NCI-H2196 (cell line): ENCODE data around the gene MAST2.

Source experiments
- DNase-seq: peaks from one replicate; lab custom pipeline; 2025; ENCODE audit not compliant: unreplicated experiment; lab: John Stamatoyannopoulos, UW

The MAST2 gene

DNA sequence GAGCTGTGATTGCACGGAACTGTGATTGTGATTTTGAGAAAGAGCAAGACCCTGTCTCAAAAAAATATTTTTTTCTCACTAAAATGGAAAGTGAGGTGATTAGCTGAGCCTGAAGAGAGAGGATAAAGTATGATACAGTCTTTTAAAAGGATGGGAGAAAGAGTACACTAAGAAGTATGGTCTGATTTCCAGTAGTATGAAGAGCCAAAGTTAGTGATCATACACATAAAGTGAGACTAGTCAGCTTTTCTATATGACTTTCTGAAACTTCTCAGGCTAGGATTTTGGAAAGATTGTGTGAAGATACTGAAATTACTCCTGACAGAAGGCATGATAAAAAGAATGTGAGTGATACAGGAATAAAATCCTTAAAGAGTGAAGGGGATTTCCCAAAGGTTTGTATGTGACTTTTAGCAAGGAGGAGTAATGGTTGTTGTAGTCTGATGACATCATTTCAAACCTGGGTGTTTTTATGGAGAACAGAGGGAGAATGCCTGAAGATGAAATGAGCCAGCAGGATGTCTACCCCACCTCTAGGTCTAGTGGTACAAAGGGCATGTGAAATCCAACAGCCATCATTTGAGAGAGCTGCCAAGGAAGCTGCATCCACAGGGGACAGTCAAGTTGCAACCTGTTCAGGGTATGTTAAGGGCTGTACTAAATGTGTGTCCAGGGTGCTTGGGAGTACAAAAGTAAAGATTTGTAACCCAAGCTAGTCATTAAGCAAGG, 171.3 kb downstream of the MAST2 start:
- peak; percentile 46 for DNase-seq

GRCh38 chr1:45976623-45977022, 173.2 kb downstream of the MAST2 start:
- no peak for DNase-seq

DNA sequence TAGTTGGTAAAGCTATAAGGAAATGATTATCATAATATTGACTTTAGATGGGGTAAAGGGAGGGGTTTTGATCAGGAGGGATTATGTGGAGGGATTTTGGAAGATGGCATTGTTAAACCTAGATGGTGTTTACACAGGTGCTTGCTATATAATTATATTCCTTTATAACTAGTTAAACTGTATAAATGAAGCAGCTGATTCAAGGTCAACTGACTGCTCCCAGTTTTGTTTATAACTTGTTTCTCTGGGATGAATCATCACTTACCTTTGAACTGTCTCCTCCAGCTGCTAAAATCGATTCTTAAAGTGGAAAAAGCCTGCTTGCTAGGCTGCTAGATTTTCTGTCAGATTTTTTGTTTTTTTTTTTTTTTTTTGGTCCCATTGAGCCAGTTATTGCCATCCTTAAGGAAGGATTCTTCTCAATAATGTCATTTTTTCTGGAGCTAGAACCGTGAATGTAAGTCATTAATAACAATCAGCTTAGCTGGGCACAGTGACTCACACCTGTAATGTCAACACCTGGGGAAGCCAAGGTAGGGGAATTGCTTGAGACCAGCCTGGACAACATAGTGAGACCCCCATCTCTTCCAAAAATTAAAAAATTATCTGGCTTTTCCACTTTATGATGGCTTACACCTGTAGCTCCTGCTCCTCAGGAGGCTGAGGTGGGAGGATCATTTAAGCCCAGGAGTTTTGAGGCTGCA, 175.8 kb downstream of the MAST2 start:
- DNase-seq: peak; percentile 64

GRCh38 chr1:45979778-45980176, 176.4 kb downstream of the MAST2 start:
- DNase-seq: peak; percentile 29

- no peak for DNase-seq
These were observed 178.9 kb downstream of the MAST2 start for GRCh38 chr1:45982359-45982758.

- DNase-seq: no peak
These were observed 180.6 kb downstream of the MAST2 start for GRCh38 chr1:45983967-45984366.

DNA sequence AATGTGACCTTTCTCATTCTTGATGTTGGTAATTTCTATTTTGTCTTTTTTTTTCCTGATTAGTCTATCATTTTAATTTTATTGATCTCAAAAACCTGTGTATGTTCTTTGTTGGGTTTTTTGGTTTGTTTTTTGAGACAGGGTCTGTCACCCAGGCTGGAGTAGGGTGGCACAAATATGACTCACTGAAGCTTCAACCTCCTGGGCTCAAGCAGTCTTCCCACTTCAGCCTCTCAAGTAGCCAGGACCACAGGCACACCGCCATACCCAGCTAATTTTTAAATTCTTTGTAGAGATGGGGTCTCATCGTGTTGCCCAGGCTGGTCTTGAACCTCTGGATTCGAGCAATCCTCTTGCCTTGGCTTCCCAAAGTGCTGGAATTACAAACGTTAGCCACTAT, 183.8 kb downstream of the MAST2 start:
- DNase-seq: no peak

- no peak for DNase-seq
These were observed 185.8 kb downstream of the MAST2 start for GRCh38 chr1:45989249-45989648.

DNA sequence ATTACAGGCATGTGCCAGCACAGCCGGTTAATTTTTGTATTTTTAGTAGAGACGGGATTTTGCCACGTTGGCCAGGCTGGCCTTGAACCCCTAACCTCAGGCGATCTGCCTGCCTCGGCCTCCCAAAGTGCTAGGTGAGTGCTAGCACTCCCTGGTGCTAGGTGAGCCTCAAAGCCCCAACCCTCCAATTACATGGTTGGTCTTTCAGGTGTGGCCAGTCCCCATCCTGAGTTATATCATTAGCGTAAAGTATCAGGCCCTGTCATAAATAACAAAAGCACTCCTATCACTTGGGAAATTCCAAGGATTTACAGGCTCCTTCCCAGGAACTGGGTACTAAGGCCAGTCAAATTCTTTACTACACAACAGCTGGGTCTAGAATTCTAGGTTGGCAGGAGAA, 191.0 kb downstream of the MAST2 start:
- no peak for DNase-seq

- no peak for DNase-seq
These were observed 191.9 kb downstream of the MAST2 start for GRCh38 chr1:45995298-45995697.

- no peak for DNase-seq
These were observed 194.7 kb downstream of the MAST2 start for GRCh38 chr1:45998020-45998617.

DNA sequence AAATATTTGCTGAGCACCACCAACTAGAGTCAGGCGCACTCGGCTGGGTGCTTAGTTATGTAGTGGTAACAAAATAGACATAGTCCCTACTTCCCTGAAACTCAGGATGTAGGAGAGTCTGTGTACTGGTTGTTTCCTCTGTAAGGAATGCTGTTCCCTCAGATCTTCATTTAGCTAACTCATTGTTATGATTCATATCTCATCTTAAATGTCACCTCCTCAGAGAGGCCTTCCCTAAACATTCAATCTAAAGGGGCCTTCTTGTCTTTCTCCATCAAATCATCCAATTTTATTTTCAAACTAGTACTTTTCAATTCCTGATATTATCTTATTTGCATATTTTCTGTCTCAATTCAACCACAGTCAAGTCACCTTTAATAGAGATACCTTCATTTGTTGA, 196.1 kb downstream of the MAST2 start:
- no peak for DNase-seq

DNA sequence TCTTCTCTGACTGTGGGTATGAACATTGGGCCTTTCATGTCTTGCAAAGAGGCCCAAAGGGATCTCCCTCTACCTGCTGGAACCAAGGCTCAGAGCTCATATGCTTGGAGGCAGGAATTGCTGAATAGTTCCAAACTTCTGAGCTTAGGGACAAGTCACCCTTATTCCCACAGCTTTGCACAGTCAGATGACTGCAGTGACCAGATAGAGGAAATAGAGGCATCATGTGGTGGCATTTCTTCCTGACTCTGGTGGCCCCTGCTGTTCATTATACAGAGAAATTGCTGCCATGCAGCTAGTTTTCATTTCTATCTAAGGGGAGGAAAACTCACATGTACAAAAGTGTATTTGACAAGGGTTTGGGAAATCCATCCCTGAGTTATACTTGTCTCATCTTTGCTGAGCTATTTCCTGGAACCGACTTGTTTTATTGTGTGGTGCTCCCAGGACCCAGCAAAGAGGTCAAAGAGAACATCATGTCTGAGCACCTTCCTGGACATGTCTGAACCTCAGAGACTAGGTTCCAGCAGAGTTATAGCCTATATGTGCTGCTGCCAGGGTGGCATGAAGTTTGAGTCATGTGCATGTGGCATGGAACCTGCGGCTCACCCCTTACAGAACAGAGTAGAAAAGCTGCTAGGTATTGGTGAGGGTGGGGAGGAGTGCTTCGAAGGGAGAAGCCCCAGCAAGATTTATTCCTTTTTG, 197.8 kb downstream of the MAST2 start:
- DNase-seq: no peak

DNA sequence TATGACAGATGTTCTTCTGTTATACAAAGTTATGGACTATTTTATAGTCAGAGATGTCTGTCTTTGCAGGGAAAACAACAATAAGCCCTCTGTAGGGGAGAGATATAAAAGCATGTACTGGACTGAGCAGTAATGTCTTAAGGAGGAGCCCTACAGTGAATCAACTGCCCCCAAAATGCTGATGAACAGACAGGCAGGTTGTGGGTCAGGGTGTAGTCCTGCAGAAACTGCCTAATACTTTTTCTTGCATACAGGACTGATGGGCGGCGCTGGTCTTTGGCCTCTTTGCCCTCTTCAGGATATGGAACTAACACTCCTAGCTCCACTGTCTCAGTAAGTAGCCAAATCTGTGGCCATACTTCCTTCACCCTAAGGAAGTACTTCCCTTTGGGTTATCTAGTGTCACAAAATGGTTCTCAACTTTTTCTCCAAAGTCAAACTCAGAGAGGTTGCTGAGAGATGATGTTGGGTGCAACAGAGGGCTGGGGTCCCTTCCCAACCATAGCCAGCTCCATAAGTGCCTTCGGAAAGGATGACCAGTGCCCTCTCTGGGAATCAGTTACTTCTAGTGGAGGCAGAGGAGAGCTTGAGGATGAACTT, 199.2 kb downstream of the MAST2 start:
- no peak for DNase-seq

- DNase-seq: no peak
These were observed 199.9 kb downstream of the MAST2 start for GRCh38 chr1:46003315-46003714.

DNA sequence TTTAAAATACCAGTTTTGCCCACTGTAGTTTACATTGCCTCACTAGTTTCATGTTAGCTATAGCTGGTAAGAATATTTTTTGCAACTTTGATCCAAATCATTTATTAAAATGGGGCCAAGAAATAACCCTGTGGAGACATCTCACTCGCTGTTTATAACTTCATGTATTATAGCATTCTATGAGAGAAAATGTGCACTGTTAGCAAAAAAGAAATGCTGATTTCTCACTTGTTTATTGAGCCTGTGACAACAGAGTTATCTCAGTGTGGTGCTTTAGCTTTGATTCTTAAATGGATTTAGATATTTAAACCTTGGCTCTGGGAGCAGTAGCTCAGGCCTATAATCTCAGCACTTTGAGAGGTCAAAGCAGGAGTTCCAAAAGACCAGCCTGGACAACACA, 201.1 kb downstream of the MAST2 start:
- DNase-seq: no peak

DNA sequence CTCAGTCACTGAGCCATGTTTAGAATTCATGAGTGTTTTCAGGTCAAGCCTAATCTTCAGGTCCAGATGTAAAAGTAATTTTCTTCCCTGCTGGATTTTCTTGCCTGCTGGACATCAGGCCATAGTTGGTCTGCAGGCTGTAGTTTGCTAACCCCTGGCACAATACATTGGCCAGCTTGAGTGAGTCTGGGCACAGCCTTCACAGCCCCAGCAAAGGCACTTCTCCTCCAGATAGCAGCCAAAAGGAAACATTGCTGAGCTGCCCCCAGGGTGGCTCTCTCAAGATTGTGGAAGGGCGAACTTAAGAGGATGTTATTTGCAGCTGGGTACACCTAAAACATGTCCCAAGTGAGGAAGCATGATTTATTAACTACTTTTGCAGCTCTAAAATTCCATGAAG, 202.2 kb downstream of the MAST2 start:
- no peak for DNase-seq

- no peak for DNase-seq
These were observed 205.2 kb downstream of the MAST2 start for GRCh38 chr1:46008585-46008984.

GRCh38 chr1:46010611-46011010, 207.2 kb downstream of the MAST2 start:
- no peak for DNase-seq

- no peak for DNase-seq
These were observed 207.8 kb downstream of the MAST2 start for GRCh38 chr1:46011121-46011695.

DNA sequence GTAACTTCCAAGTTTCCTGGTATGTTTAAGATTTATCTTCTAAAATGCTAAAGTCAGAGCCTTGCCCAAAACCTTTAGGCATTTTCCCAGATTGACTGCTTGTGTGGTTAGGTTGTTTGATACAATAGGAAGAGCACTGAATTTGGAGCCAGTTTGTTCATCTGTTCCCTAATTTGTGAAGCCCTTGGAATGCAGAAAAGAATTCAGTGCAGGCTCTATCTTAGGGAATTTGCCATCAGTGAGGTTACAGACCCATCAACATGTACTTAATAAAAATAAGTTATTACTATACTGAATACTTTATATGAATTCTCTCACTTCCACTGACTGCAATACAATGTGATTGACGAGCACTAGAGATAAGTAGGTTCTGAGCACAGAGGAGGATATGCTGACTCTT, 208.8 kb downstream of the MAST2 start:
- DNase-seq: no peak
